Neural cell (in vitro differentiated cells): ENCODE data around the gene DZIP1L. TPM values are rescaled to one million over a fixed set of nuclear protein-coding genes. Genes with fewer than 3 reads are reported as not detected.

ENCODE experiments used
- H2AFZ ChIP-seq: fragments of 200-600, 300-800 bp; sonication (generic), shearing (Covaris generic); 2 replicates; pipeline ENCODE4 v1.6.0; 2014; ENCODE audit warnings: low read depth, mild to moderate bottlenecking, antibody characterized with exemption, low read length, moderate library complexity
- H3F3A ChIP-seq: fragments of 200-600 bp; shearing (Covaris generic); 2 replicates; pipeline ENCODE4 v1.6.1; 2016; ENCODE audit warnings: mild to moderate bottlenecking, moderate library complexity, mixed read lengths, antibody characterized with exemption, low read length; ENCODE audit not compliant: insufficient read depth, poor library complexity, severe bottlenecking
- H3K27ac ChIP-seq: fragments of 200-600, 300-800 bp; sonication (generic), shearing (Covaris generic); 2 replicates; pipeline ENCODE4 v1.5.1; 2014; ENCODE audit warnings: mild to moderate bottlenecking, low read length, moderate library complexity
- H3K27me3 ChIP-seq: fragments of 300-800, 200-600 bp; sonication (generic), shearing (Covaris generic); 2 replicates; pipeline ENCODE4 v1.6.0; 2014; ENCODE audit warnings: mild to moderate bottlenecking, low read depth, low read length, moderate library complexity; ENCODE audit not compliant: insufficient read depth
- H3K36me3 ChIP-seq: fragments of 300-800, 200-600 bp; sonication (generic), shearing (Covaris generic); 2 replicates; pipeline ENCODE4 v1.5.1; 2014; ENCODE audit warnings: mild to moderate bottlenecking, antibody characterized with exemption, low read length, moderate library complexity; ENCODE audit not compliant: insufficient read depth
- H3K4me2 ChIP-seq: fragments of 300-800, 200-600 bp; sonication (generic), shearing (Covaris generic); 2 replicates; pipeline ENCODE4 v1.6.0; 2014; ENCODE audit warnings: mild to moderate bottlenecking, low read length
- H3K4me3 ChIP-seq: fragments of 300-800, 200-600 bp; sonication (generic), shearing (Covaris generic); 2 replicates; pipeline ENCODE4 v1.5.1; 2014; ENCODE audit warnings: mild to moderate bottlenecking, low read length, moderate library complexity
- H3K79me2 ChIP-seq: fragments of 200-600 bp; shearing (Covaris generic); replicated peaks from 2 replicates; pipeline ENCODE4 v1.6.0; 2014; ENCODE audit warnings: mild to moderate bottlenecking, low read length, moderate library complexity; ENCODE audit not compliant: insufficient read depth
- H3K9ac ChIP-seq: fragments of 300-800, 200-600 bp; sonication (generic), shearing (Covaris generic); 2 replicates; pipeline ENCODE4 v1.6.1; 2016; ENCODE audit warnings: mild to moderate bottlenecking, low read length, mixed read lengths
- H3K9me2 ChIP-seq: fragments of 200-600 bp; shearing (Covaris generic); 2 replicates; pipeline ENCODE4 v1.6.1; 2016; ENCODE audit warnings: mild to moderate bottlenecking, low read length, mixed read lengths; ENCODE audit not compliant: insufficient read depth
- H3K9me3 ChIP-seq: fragments of 200-600, 300-800 bp; sonication (generic), shearing (Covaris generic); 2 replicates; pipeline ENCODE4 v1.6.1; 2016; ENCODE audit warnings: mild to moderate bottlenecking, mixed run types, low read length, moderate library complexity, mixed read lengths
- H4K20me1 ChIP-seq: fragments of 200-600 bp; shearing (Covaris generic); 2 replicates; pipeline ENCODE4 v1.6.1; 2016; ENCODE audit warnings: mild to moderate bottlenecking, mixed run types; ENCODE audit not compliant: insufficient read depth
- EP300 ChIP-seq: fragments of 450-650 bp; conservative IDR thresholded peaks from 2 replicates; pipeline ENCODE4 v1.6.1; 2014; ENCODE audit warnings: antibody characterized with exemption, mild to moderate bottlenecking, moderate library complexity; ENCODE audit not compliant: poor library complexity, severe bottlenecking
- EZH2 ChIP-seq: fragments of 200-600, 300-800 bp; shearing (Covaris generic), sonication (generic); IDR thresholded peaks from 2 replicates; pipeline ENCODE4 v1.6.1; 2014; ENCODE audit warnings: antibody characterized with exemption, low read length, borderline replicate concordance, mild to moderate bottlenecking; ENCODE audit not compliant: insufficient read depth, poor library complexity, severe bottlenecking
- MXI1 ChIP-seq: fragments of 450-650 bp; conservative IDR thresholded peaks from 2 replicates; pipeline ENCODE4 v1.6.1; 2014; ENCODE audit warnings: antibody characterized with exemption, mild to moderate bottlenecking; ENCODE audit not compliant: poor library complexity, severe bottlenecking
- POLR2AphosphoS5 ChIP-seq: IDR thresholded peaks from 2 replicates; pipeline ENCODE4 v1.6.1; 2012
- RAD21 ChIP-seq: fragments of 450-650 bp; conservative IDR thresholded peaks from 2 replicates; pipeline ENCODE4 v1.6.1; 2014; ENCODE audit warnings: antibody characterized with exemption, mild to moderate bottlenecking, moderate library complexity
- SMC3 ChIP-seq: fragments of 450-650 bp; conservative IDR thresholded peaks from 2 replicates; pipeline ENCODE4 v1.6.1; 2014; ENCODE audit warnings: antibody characterized with exemption, mild to moderate bottlenecking, moderate library complexity; ENCODE audit not compliant: poor library complexity
- TAF1 ChIP-seq: IDR thresholded peaks from 2 replicates; pipeline ENCODE4 v1.6.1; 2012; ENCODE audit warnings: low read depth
- polyA plus RNA-seq: library from polyadenylated mRNA; depleted of rRNA; stranded (reverse); fragments of >200 nt; gene quantifications from 2 replicates; pipeline ENCODE4 v1.2.3, GENCODE V29; 2014
- TF ChIP-seq, protein P1 (sequence below): IDR thresholded peaks from 2 replicates; pipeline ENCODE4 v1.6.1; 2012; ENCODE audit warnings: borderline replicate concordance
- TF ChIP-seq, protein P2 (sequence below): fragments of 450-650 bp; IDR thresholded peaks from 2 replicates; pipeline ENCODE4 v1.5.1; 2014; ENCODE audit warnings: antibody characterized with exemption, mild to moderate bottlenecking, moderate library complexity; ENCODE audit not compliant: poor library complexity, severe bottlenecking

Gene DZIP1L
- polyA plus RNA-seq, 1 donor from 2014 or later = 1.7 TPM

DNA sequence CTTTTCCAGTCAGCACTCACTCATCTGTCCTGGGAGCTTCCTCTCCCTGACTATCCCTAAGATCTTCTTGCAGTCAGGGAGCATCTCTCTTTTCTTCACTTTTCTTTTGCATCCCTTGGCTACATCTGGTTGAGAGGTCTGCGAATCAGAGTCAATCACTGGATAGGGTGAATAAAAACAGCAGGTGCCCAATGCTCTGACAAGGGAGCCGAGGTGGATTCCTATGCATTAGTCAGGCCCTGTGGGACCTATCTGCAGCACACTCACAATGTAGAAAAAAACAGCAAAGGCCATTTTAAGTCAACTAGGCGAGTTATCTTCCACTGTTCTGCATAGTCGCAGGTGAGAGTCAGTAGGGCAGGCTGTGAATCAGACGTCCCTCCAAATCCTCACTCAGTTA is 35.5 kb downstream of the DZIP1L start:
- Histone ChIP-seq H2AFZ (no peak overlapping the region), H3K9me3 (no peaks in the 10 kb centered on the region)

DNA sequence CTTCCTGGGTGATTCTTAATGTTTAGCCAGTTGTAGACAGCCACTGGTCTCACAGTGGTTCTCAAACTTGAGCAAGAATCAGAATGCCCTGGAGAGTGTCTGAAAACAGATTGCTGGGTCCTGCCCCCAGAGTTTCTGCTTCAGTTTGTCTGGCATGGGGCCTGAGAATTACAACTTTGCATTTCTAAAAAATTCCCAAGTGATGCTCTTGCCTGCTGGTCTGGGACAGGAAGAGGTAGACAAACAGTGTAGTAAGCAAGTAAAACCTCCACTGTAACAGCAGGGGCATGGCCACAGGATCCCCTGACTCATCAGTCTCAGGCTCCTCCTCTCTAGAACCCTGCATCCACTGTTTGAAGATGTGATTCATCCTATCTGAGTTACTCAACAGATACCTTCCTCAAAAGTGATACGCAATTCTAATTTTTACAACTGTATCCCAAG is 36.5 kb downstream of the DZIP1L start:
- no peak overlapping the region for H2AFZ ChIP-seq
- H4K20me1 ChIP-seq = no peaks in the 10 kb centered on the region
- TF ChIP-seq EP300 (no peak), EZH2 (no peak), POLR2AphosphoS5 (no peak), SMC3 (no peak), MXI1 (no peak), TAF1 (no peak), RAD21 (no peak)
- TF ChIP-seq, protein P1, sequence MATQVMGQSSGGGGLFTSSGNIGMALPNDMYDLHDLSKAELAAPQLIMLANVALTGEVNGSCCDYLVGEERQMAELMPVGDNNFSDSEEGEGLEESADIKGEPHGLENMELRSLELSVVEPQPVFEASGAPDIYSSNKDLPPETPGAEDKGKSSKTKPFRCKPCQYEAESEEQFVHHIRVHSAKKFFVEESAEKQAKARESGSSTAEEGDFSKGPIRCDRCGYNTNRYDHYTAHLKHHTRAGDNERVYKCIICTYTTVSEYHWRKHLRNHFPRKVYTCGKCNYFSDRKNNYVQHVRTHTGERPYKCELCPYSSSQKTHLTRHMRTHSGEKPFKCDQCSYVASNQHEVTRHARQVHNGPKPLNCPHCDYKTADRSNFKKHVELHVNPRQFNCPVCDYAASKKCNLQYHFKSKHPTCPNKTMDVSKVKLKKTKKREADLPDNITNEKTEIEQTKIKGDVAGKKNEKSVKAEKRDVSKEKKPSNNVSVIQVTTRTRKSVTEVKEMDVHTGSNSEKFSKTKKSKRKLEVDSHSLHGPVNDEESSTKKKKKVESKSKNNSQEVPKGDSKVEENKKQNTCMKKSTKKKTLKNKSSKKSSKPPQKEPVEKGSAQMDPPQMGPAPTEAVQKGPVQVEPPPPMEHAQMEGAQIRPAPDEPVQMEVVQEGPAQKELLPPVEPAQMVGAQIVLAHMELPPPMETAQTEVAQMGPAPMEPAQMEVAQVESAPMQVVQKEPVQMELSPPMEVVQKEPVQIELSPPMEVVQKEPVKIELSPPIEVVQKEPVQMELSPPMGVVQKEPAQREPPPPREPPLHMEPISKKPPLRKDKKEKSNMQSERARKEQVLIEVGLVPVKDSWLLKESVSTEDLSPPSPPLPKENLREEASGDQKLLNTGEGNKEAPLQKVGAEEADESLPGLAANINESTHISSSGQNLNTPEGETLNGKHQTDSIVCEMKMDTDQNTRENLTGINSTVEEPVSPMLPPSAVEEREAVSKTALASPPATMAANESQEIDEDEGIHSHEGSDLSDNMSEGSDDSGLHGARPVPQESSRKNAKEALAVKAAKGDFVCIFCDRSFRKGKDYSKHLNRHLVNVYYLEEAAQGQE = no peak
- TF ChIP-seq, protein P2, sequence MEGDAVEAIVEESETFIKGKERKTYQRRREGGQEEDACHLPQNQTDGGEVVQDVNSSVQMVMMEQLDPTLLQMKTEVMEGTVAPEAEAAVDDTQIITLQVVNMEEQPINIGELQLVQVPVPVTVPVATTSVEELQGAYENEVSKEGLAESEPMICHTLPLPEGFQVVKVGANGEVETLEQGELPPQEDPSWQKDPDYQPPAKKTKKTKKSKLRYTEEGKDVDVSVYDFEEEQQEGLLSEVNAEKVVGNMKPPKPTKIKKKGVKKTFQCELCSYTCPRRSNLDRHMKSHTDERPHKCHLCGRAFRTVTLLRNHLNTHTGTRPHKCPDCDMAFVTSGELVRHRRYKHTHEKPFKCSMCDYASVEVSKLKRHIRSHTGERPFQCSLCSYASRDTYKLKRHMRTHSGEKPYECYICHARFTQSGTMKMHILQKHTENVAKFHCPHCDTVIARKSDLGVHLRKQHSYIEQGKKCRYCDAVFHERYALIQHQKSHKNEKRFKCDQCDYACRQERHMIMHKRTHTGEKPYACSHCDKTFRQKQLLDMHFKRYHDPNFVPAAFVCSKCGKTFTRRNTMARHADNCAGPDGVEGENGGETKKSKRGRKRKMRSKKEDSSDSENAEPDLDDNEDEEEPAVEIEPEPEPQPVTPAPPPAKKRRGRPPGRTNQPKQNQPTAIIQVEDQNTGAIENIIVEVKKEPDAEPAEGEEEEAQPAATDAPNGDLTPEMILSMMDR = no peak
- H3K36me3 ChIP-seq = no peaks in the 10 kb centered on the region
- no peaks in the 10 kb centered on the region for H3K9me3 ChIP-seq
- H3K4me3 ChIP-seq = no peak overlapping the region
- H3K4me2 ChIP-seq = no peak overlapping the region
- no peaks in the 10 kb centered on the region for H3F3A ChIP-seq
- no peak overlapping the region for H3K27ac ChIP-seq
- H3K9ac ChIP-seq = no peak overlapping the region
- no peaks in the 10 kb centered on the region for H3K27me3 ChIP-seq
- H3K9me2 ChIP-seq = no peaks in the 10 kb centered on the region
- H3K79me2 ChIP-seq = no peaks in the 10 kb centered on the region

More for the DNA sequence above, 35.5 kb downstream of the DZIP1L start:
- Histone ChIP-seq H3F3A (no peaks in the 10 kb centered on the region), H3K36me3 (no peaks in the 10 kb centered on the region), H3K4me2 (no peak overlapping the region), H3K4me3 (no peak overlapping the region), H3K9ac (no peak overlapping the region), H3K9me2 (no peaks in the 10 kb centered on the region), H3K27me3 (no peaks in the 10 kb centered on the region), H4K20me1 (no peaks in the 10 kb centered on the region), H3K27ac (no peak overlapping the region), H3K79me2 (no peaks in the 10 kb centered on the region)
- TF ChIP-seq EP300 = no peak
- TF ChIP-seq EZH2 = no peak
- TF ChIP-seq POLR2AphosphoS5 = no peak
- TF ChIP-seq MXI1 = no peak
- TF ChIP-seq, protein P2 = no peak
